ENCODE measurements around the gene GPBAR1.

GPBAR1 gene

GRCh38 chr2:218245214-218245613 is 15.6 kb upstream of the GPBAR1 start:
- no peak for DNase-seq

- no peak for DNase-seq
Measured at GRCh38 chr2:218249691-218250090, 11.1 kb upstream of the GPBAR1 start.

GRCh38 chr2:218252509-218253231 is 8.1 kb upstream of the GPBAR1 start:
- no peak for DNase-seq

GRCh38 chr2:218253232-218253625 is 7.6 kb upstream of the GPBAR1 start:
- no peak for DNase-seq

GRCh38 chr2:218255446-218255845 is 5.4 kb upstream of the GPBAR1 start:
- no peak for DNase-seq

GRCh38 chr2:218256612-218257350 is 4.0 kb upstream of the GPBAR1 start:
- DNase-seq = no peak

- DNase-seq = peak; percentile 64
Measured at GRCh38 chr2:218257390-218257981, 3.3 kb upstream of the GPBAR1 start.

GRCh38 chr2:218259099-218259961 is 1.5 kb upstream of the GPBAR1 start:
- no peak for DNase-seq

- DNase-seq = no peak
Measured at GRCh38 chr2:218260166-218260565, 649 bp upstream of the GPBAR1 start.

- DNase-seq = no peak
Measured at GRCh38 chr2:218261423-218262236, 815 bp downstream of the GPBAR1 start.

- DNase-seq = no peak
Measured at GRCh38 chr2:218262237-218262600, 1.4 kb downstream of the GPBAR1 start.

GRCh38 chr2:218262631-218263586 is 2.1 kb downstream of the GPBAR1 start:
- no peak for DNase-seq

- no peak for DNase-seq
Measured at GRCh38 chr2:218263817-218264641, 3.2 kb downstream of the GPBAR1 start.

GRCh38 chr2:218264773-218265561 is 4.2 kb downstream of the GPBAR1 start:
- no peak for DNase-seq

GRCh38 chr2:218265626-218266025 is 4.8 kb downstream of the GPBAR1 start:
- no peak for DNase-seq

GRCh38 chr2:218266316-218266979 is 5.6 kb downstream of the GPBAR1 start:
- DNase-seq = no peak

- DNase-seq = no peak
Measured at GRCh38 chr2:218267259-218267658, 6.4 kb downstream of the GPBAR1 start.

GRCh38 chr2:218269900-218270720 is 9.3 kb downstream of the GPBAR1 start, which contains the start of the genes AAMP and PNKD:
TSS of gene AAMP (minus strand) at chr2:218270137. CDS start at chr2:218270086, 51 bp downstream.
TSS of gene PNKD (plus strand) at chr2:218270519. CDS start at chr2:218270536, 17 bp downstream.
- peak; percentile 99 for DNase-seq

All from hematopoietic multipotent progenitor cell treated with erythropoietin and hydrocortisone succinate and interleukin-3 and kit ligand, for 8 days (in vitro differentiated cells).